DND-41 (cell line): ENCODE measurements around the gene KIAA1328.

Experiments used
- EZH2 ChIP-seq: IDR thresholded peaks from 3 replicates; pipeline ENCODE4 v1.6.1; 2012; ENCODE audit warnings: borderline replicate concordance, low read depth, mild to moderate bottlenecking, moderate library complexity, low read length, inconsistent platforms; ENCODE audit not compliant: severe bottlenecking
- TF ChIP-seq, protein P1 (sequence below): IDR thresholded peaks from 2 replicates; pipeline ENCODE4 v1.5.1; 2012; ENCODE audit warnings: borderline replicate concordance, low read length, moderate library complexity, mild to moderate bottlenecking; ENCODE audit not compliant: poor library complexity, severe bottlenecking; ENCODE audit errors: extremely low read depth

DNA sequence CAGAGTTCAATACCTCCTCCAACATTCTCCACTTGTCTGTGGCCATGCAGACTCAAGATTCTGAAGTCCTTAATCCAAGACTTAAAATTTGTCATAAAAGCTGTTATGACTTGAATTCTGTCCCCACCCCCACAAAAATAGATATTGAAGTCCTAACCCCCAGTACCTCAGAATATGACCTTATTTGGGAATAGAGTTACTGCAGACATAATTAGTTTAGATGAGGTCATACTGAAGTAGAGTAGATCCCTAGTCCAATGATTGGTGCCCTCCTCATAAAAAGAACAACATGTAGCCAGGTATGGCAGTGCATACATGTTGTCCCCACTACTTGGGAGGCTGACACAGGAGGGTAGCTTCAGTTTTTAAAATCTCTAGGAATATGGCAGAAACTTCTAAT lies 9.3 kb upstream of the KIAA1328 start:
- TF ChIP-seq, protein P1, sequence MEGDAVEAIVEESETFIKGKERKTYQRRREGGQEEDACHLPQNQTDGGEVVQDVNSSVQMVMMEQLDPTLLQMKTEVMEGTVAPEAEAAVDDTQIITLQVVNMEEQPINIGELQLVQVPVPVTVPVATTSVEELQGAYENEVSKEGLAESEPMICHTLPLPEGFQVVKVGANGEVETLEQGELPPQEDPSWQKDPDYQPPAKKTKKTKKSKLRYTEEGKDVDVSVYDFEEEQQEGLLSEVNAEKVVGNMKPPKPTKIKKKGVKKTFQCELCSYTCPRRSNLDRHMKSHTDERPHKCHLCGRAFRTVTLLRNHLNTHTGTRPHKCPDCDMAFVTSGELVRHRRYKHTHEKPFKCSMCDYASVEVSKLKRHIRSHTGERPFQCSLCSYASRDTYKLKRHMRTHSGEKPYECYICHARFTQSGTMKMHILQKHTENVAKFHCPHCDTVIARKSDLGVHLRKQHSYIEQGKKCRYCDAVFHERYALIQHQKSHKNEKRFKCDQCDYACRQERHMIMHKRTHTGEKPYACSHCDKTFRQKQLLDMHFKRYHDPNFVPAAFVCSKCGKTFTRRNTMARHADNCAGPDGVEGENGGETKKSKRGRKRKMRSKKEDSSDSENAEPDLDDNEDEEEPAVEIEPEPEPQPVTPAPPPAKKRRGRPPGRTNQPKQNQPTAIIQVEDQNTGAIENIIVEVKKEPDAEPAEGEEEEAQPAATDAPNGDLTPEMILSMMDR: no peak
- TF ChIP-seq EZH2: no peak
